T1000 (cell line): Measurements from ENCODE around the gene HARS1.
"Not testable (repeated sequence)": the region's sequence is repeated elsewhere in the genome, so short reads cannot be mapped to it uniquely, and the experiment has no call there.

Experiments used
- DNase-seq: peaks from one replicate; lab custom pipeline; 2025; ENCODE audit warnings: mixed read lengths; lab: John Stamatoyannopoulos, UW

HARS1 gene

GRCh38 chr5:140677947-140678346 is 13.2 kb downstream of the HARS1 start:
- no peak for DNase-seq

GRCh38 chr5:140674629-140675028 is 16.5 kb downstream of the HARS1 start:
- DNase-seq = no peak

GRCh38 chr5:140674211-140674610 is 17.0 kb downstream of the HARS1 start:
- DNase-seq = no peak

GRCh38 chr5:140673187-140673976 is 17.8 kb downstream of the HARS1 start, which contains the start of gene DND1:
Gene DND1 (minus strand): TSS chr5:140673576. CDS start chr5:140673542, 34 bp downstream.
- no peak for DNase-seq

GRCh38 chr5:140672455-140673186 is 18.5 kb downstream of the HARS1 start:
- no peak for DNase-seq

GRCh38 chr5:140671472-140672125 is 19.6 kb downstream of the HARS1 start:
- no peak for DNase-seq

GRCh38 chr5:140671035-140671434 is 20.1 kb downstream of the HARS1 start:
- DNase-seq = not testable (repeated sequence)

- peak; percentile 89 for DNase-seq
These were observed 26.6 kb downstream of the HARS1 start, which contains the start of gene WDR55 for GRCh38 chr5:140664359-140665119. Gene WDR55 (plus strand): TSS chr5:140664904. CDS start chr5:140664913, 9 bp downstream.

GRCh38 chr5:140664030-140664358 is 27.2 kb downstream of the HARS1 start:
- no peak for DNase-seq

GRCh38 chr5:140660371-140660770 is 30.8 kb downstream of the HARS1 start:
- DNase-seq = not testable (repeated sequence)

GRCh38 chr5:140658870-140659269 is 32.3 kb downstream of the HARS1 start:
- DNase-seq = no peak

GRCh38 chr5:140647042-140647419 is 44.1 kb downstream of the HARS1 start:
- no peak for DNase-seq

- no peak for DNase-seq
These were observed 48.5 kb downstream of the HARS1 start for GRCh38 chr5:140642718-140643117.

GRCh38 chr5:140641716-140642115 is 49.5 kb downstream of the HARS1 start:
- no peak for DNase-seq

- DNase-seq = peak; percentile 90
These were observed 51.8 kb downstream of the HARS1 start, which contains the start of gene TMCO6 for GRCh38 chr5:140639148-140639981. Gene TMCO6 (plus strand): TSS chr5:140639451. CDS start chr5:140639528, 77 bp downstream.

GRCh38 chr5:140638898-140639147 is 52.3 kb downstream of the HARS1 start:
- not testable (repeated sequence) for DNase-seq

- DNase-seq = no peak
These were observed 53.6 kb downstream of the HARS1 start for GRCh38 chr5:140637371-140638100.

- DNase-seq = no peak
These were observed 55.6 kb downstream of the HARS1 start for GRCh38 chr5:140635291-140636257.

GRCh38 chr5:140634103-140634502 is 57.1 kb downstream of the HARS1 start:
- DNase-seq = no peak
